HEK293T (cell line): ENCODE data around the gene SCLT1.

Experiments used
- FOXK2 ChIP-seq: fragments of 450-650 bp; IDR thresholded peaks from 2 replicates; pipeline ENCODE4 v1.6.1; 2016; ENCODE audit warnings: mild to moderate bottlenecking
- FOXM1 ChIP-seq: fragments of 450-650 bp; IDR thresholded peaks from 2 replicates; pipeline ENCODE4 v1.6.1; 2017; ENCODE audit warnings: mild to moderate bottlenecking, borderline replicate concordance
- SP1 ChIP-seq: fragments of 450-650 bp; IDR thresholded peaks from 2 replicates; pipeline ENCODE4 v1.6.1; 2017
- TARDBP ChIP-seq: fragments of 450-650 bp; IDR thresholded peaks from 2 replicates; pipeline ENCODE4 v1.6.1; 2016

DNA sequence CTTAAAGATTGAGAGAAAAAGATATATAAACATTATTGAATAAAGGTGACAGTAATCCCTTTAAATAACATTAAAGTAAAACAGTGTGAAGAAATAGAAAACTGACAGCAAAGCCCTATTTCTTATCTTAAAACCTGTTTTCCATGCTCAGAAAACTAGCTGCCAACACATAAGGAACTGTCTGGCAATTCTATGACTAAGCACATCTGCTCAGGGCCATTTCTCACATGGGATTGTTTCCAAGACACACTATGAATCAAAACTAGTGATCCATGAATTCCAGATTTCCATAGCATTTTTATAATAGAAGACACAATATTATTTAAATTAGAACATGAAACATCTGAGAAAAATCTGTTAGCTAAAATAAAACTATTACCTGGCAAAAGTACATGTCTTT, 113.4 kb downstream of the SCLT1 start:
- TF ChIP-seq FOXK2 (no peak), TARDBP (no peak), FOXM1 (no peak), SP1 (no peak)
